HG03039 (cell line): ENCODE measurements around the gene RUBCN.
"Not testable (repeated sequence)": the region's sequence is repeated elsewhere in the genome, so short reads cannot be mapped to it uniquely, and the experiment has no call there.

ENCODE experiments used
- ATAC-seq: cut with Tn5 transposase; IDR thresholded peaks from one replicate; pipeline ENCODE4 v1.9.1; 2021; ENCODE audit warnings: mild to moderate bottlenecking, moderate library complexity; ENCODE audit not compliant: unreplicated experiment

Gene RUBCN

DNA sequence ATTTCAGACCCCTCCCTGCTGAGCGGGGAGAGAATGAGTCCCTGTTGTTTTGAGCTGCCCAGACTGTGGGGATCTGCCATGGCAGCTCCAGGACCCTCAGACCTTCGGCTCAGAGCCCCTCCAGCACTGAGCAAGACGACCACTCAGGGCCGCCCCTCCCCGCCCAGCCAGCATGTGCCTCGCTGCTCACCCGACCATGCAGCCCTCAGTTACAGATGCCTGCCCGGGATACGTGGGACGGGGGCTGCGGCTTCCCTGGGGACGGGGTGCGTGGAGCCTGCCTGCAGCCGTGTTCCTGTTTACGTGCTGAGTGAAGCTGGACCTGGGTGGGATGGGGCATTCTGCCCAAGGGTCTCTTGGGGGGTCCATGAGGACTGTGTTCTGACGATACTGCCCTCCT, 77.0 kb downstream of the RUBCN start:
- ATAC-seq, result not testable (repeated sequence)

GRCh38 chr3:197659144-197659543, 77.6 kb downstream of the RUBCN start:
- ATAC-seq, result peak; percentile 48

DNA sequence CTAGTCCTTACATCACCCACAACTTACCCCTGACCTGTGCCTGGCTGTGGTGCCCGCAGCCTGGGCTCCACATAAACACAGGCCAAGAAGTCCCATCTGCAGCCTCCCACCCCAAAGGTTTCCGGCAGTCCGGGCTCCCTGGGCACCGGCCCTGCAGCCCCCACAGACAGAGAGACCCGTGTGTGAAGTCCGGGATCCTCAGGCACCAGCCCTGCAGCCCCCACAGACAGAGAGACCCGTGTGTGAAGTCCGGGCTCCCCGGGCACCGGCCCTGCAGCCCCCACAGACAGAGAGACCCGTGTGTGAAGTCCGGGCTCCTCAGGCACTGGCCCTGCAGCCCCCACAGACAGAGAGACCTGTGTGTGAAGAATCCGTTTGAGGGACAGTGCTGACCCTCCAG, 78.0 kb downstream of the RUBCN start:
- not testable (repeated sequence) for ATAC-seq

DNA sequence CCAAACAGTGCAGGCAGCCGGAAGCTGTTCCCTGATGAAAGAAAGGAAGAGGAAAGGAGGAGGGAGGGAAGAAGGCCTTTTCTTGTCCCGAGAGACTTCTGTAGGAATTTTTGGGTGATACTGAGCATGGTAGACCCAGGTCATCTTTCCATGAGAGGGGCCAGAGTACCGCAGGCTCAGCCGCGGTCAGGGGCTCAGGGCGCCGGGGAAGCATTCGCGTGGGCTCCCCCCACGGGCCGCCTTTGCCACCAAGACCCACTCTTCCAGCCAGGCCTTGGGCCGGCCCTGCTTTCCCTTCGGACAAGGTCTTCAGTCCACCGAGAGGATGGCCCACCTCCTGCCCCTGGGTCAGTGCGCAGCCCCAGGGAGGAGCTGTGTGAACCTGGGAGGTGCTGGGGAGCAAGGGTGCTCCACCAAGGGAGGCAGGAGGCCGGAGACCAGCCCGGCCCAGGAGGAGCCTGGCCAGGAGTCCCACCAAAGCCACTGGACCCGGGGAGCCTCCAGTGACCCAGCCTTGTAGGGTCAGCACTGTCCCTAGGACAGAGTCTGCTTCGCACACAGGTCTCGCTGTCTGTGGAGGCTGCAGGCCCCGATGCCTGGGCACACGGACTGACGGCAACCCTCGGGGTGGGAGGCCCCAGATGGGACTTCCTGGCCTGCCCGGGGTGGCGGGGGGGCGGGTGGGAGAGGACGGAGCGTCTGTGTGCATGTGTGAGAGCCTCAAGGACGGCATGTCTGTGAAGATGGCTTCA, 79.0 kb downstream of the RUBCN start:
- ATAC-seq, result not testable (repeated sequence)

- ATAC-seq, result not testable (repeated sequence)
Observed at GRCh38 chr3:197656960-197657359, 79.7 kb downstream of the RUBCN start.

GRCh38 chr3:197656129-197656528, 80.6 kb downstream of the RUBCN start:
- ATAC-seq, result not testable (repeated sequence)

DNA sequence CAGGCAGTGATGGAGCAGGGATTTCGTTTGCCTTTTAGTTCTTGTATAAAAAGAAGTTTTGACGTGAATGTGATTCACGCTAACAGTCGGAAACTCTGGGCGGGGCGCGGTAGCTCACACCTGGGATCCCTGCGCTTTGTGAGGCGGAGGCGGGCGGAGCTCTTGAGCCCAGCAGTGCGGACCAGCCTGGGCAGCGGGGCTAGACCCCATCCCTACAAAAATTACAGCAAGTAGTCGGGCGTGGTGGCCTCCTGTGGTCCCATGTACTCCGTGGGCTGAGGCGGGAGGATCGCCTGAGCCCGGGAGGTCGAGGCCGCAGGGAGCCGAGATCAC, 81.7 kb downstream of the RUBCN start:
- peak; percentile 22 for ATAC-seq

- ATAC-seq, result peak; percentile 86
Observed at GRCh38 chr3:197654090-197654997, 82.4 kb downstream of the RUBCN start.

DNA sequence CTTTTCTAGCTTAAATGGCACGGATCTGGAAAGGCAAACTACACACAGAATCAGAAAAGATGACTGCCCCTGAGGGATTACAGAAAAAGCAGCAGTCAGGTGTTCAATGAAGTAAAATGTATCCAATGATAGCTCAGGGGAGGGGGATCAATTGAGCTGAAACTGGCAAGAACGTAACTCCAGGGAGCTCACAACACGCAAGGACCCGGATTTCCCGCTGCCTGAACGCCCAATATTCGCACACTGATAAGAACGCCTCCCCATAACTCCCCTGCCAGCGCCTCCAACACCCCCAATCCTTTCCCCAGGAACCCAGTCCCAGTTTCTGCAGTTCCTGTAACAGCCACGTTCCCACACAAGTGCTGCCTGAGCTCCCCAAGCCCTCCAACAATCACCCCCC, 83.8 kb downstream of the RUBCN start:
- not testable (repeated sequence) for ATAC-seq

GRCh38 chr3:197647649-197648048, 89.1 kb downstream of the RUBCN start:
- not testable (repeated sequence) for ATAC-seq

DNA sequence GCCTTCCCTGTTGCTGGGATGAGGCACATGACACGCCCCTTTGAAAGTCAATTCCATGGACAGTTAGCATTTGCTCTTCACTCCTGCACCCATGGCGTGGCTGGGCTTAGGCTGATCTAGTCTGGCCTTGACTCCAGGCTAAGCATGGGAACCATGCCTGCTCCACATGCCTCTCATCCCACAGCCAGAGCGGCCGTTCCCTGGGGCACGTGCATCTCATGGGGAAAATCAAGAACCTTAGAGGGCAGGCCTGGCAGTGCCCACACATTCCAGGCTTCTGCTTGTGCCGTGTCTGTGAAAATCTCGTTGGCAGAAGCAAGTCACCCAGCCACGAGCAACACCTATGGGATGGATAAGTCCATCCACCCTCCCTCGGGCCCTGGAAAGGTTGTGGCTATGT, 89.5 kb downstream of the RUBCN start:
- ATAC-seq, result not testable (repeated sequence)

GRCh38 chr3:197646294-197646693, 90.4 kb downstream of the RUBCN start:
- not testable (repeated sequence) for ATAC-seq

DNA sequence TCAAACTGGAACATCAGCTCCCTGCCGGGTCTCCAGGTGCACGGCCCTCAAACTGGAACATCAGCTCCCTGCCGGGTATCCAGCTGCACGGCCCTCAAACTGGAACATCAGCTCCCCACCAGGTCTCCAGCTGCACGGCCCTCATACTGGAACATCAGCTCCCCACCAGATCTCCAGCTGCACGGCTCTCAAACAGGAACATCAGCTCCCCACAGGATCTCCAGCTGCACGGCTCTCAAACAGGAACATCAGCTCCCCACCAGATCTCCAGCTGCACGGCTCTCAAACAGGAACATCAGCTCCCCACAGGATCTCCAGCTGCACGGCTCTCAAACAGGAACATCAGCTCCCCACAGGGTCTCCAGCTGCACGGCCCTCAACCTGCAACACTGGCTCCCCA, 99.1 kb downstream of the RUBCN start:
- not testable (repeated sequence) for ATAC-seq

DNA sequence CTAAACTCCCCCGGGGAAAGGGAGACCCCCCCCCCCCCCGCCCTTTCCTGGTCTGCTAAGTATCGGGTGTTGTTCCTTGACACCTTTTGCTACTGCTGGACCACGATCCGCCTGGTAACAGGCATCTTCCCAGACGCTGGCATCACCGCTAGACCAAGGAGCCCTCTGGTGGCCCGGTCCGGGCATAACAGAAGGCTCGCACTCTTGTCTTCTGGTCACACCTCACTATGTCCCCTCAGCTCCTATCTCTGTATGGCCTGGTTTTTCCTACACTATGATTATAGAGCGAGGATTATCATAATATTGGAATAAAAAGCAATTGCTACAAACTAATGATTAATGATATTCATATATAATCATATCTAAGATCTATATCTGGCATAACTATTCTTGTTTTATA, 104.7 kb downstream of the RUBCN start:
- ATAC-seq, result not testable (repeated sequence)

DNA sequence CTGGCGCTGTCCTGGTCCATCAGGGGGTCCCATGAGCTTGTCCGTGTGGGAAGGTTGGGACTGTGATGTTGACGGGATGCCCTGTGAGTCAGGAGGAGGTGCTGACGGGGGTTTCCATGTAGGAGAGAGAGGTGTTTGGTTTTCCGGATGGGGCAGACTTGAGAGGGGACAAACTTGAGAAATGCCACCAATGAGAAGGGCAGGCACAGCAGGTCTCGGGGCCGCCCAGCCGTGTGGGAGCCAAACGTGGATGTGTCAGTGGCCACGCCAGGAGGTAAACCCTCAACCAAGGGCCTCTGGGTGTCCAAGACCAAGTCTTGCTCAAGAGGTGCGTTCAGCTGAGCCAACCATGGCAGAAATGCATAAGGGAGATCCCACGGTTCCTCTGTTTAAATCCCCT, 105.9 kb downstream of the RUBCN start:
- not testable (repeated sequence) for ATAC-seq

DNA sequence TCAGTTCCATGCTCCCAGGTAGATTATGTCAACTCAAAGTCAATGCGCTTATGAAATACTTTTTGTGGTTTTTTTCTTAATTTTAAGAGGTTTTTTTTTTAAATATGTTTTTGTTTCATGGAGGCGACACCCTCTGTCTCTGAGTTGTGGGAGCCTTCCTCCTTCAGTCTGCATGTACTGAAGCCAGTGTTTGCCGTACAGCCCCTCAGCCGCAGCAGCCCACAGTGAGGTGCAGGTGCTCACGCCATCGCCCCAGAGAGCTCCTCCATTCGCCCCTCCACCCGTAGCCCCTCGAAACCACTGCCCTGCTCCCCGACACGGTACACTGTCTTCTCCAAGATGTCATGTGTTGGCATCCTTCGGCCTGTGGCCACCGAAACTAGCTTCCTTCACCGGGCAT, 107.4 kb downstream of the RUBCN start:
- not testable (repeated sequence) for ATAC-seq

- ATAC-seq, result peak; percentile 85
Observed at GRCh38 chr3:197627772-197628523, 108.8 kb downstream of the RUBCN start.

- peak; percentile 27 for ATAC-seq
Observed at GRCh38 chr3:197627158-197627771, 109.4 kb downstream of the RUBCN start.

DNA sequence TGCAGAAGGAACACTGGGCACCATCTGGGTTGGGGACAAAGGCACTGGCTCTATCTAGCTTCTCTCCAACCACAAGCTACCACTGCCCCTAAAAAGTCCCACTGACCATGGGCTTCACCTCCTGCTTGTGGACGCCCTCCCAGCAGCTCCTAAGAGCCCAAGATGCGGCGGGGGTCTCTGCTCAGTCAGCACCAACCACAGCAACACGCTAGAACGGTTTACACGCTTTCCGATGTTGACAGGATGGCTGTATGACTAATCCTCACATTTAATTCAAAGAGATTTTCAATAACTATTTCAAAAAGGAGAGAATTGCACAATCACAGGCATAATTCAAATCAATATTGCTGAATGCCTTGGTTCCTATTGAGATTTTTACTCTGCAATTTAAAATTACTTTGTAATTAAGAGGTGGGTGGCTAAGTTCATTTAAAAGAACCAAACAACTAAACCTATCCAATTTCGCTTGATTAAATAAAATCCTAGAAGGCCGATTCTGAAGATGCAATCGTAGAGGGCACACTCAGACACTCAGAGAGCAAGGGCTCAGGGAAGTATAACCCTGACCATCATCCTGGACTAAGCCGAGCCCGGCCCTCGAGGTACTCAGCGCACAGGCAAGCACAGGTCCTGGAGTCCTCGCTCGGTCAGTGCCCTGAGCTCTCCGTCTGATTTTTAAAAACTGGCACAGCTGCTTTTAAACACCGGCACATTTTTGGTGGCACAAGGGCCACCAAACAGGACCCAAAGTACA, 110.1 kb downstream of the RUBCN start:
- ATAC-seq, result not testable (repeated sequence)

DNA sequence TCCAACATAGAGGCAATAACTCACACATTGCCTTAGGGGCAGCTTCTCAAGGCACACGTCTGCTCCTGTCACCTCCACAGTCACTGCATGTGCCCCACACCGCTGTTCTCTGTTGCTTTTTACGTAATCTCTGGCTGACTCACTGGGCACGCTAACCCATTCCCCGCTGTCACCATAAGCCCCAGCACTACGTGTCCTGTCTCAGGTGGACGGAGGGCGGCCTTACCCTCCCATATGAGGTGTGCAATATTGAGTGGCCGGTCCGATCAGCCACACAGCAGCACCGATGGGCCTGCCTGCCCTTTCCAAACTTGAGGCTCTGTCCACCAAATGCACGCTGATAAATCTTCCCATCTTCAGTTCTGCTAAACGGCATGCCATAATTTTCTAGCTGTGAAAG, 115.2 kb downstream of the RUBCN start:
- ATAC-seq, result not testable (repeated sequence)
